Middle frontal gyrus (tissue), 1 donor: Measurements from ENCODE around the gene SMTNL2.
"Not testable (repeated sequence)": the region's sequence is repeated elsewhere in the genome, so short reads cannot be mapped to it uniquely, and the experiment has no call there.

Experiments used
- DNase-seq: peaks from one replicate; pipeline ENCODE4 v3.0.0-alpha.2; 2015; ENCODE audit warnings: low spot score; ENCODE audit errors: extremely low spot score

SMTNL2 gene

GRCh38 chr17:4631836-4632580, 47.7 kb downstream of the SMTNL2 start:
- DNase-seq = no peak

GRCh38 chr17:4632581-4632920, 48.2 kb downstream of the SMTNL2 start:
- no peak for DNase-seq

GRCh38 chr17:4633643-4634042, 49.3 kb downstream of the SMTNL2 start:
- no peak for DNase-seq

- DNase-seq = no peak
These were observed 50.6 kb downstream of the SMTNL2 start for GRCh38 chr17:4634976-4635375.

GRCh38 chr17:4635823-4636375, 51.6 kb downstream of the SMTNL2 start:
- DNase-seq = no peak

GRCh38 chr17:4636474-4637100, 52.3 kb downstream of the SMTNL2 start:
- DNase-seq = no peak

- not testable (repeated sequence) for DNase-seq
These were observed 54.4 kb downstream of the SMTNL2 start for GRCh38 chr17:4638766-4639165.

- DNase-seq = not testable (repeated sequence)
These were observed 55.2 kb downstream of the SMTNL2 start for GRCh38 chr17:4639301-4640059.

- not testable (repeated sequence) for DNase-seq
These were observed 56.4 kb downstream of the SMTNL2 start for GRCh38 chr17:4640569-4641188.

GRCh38 chr17:4641297-4642195, 57.2 kb downstream of the SMTNL2 start, which contains the start of gene ALOX15:
ALOX15 (minus strand) TSS chr17:4641678; CDS start chr17:4641651, 27 bp downstream.
- no peak for DNase-seq

- no peak for DNase-seq
These were observed 58.0 kb downstream of the SMTNL2 start for GRCh38 chr17:4642286-4642685.

- no peak for DNase-seq
These were observed 59.3 kb downstream of the SMTNL2 start for GRCh38 chr17:4643676-4644075.

GRCh38 chr17:4645642-4646041, 61.3 kb downstream of the SMTNL2 start:
- no peak for DNase-seq

GRCh38 chr17:4648741-4649140, 64.4 kb downstream of the SMTNL2 start:
- no peak for DNase-seq

GRCh38 chr17:4652997-4653396, 68.7 kb downstream of the SMTNL2 start:
- no peak for DNase-seq

GRCh38 chr17:4655933-4656332, 71.6 kb downstream of the SMTNL2 start:
- not testable (repeated sequence) for DNase-seq

GRCh38 chr17:4657678-4658077, 73.3 kb downstream of the SMTNL2 start:
- DNase-seq = no peak
